ENCODE measurements around the gene MAST4.

DNA sequence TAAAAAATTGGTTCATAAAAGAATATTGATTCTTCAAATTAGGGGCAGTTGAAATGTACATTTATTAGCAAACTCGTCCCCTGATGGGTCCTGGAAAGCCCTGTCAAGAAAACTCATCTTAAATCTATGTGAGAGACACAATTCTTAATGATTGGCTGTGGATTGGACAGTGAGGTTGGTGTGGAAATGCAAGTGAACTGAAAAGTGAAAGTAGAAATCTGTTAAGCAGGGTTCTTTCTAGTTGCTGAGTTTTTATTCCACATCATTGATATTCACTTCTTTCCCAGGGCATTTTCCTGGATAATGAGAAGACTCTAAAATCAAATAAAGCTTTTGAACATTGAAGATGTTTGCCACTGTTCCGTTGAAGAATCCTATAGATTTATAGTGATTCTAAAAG lies 292.4 kb downstream of the MAST4 start:
- TF ChIP-seq EZH2 (IDR thresholded peaks at IDR 0.05; ENCODE audit: low read length) (no peak), CTCF (optimal IDR thresholded peaks at IDR 0.05 in 1 of 3, IDR thresholded peaks at IDR 0.05 in 1 of 3, conservative IDR thresholded peaks at IDR 0.05 in 1 of 3; ENCODE audit: extremely low read depth in 1 of 3, insufficient read depth in 2 of 3, low read length in 3 of 3) (no peak)

Data from keratinocyte (primary cell).